Measurements from ENCODE around the gene MTM1. TPM values are rescaled to one million over a fixed set of nuclear protein-coding genes. Genes with fewer than 3 reads are reported as not detected.

MTM1 gene
- total and polyA plus RNA-seq, 4 experiments from 2014 or later = 27.3 to 38.5 (median 35.1) TPM

DNA sequence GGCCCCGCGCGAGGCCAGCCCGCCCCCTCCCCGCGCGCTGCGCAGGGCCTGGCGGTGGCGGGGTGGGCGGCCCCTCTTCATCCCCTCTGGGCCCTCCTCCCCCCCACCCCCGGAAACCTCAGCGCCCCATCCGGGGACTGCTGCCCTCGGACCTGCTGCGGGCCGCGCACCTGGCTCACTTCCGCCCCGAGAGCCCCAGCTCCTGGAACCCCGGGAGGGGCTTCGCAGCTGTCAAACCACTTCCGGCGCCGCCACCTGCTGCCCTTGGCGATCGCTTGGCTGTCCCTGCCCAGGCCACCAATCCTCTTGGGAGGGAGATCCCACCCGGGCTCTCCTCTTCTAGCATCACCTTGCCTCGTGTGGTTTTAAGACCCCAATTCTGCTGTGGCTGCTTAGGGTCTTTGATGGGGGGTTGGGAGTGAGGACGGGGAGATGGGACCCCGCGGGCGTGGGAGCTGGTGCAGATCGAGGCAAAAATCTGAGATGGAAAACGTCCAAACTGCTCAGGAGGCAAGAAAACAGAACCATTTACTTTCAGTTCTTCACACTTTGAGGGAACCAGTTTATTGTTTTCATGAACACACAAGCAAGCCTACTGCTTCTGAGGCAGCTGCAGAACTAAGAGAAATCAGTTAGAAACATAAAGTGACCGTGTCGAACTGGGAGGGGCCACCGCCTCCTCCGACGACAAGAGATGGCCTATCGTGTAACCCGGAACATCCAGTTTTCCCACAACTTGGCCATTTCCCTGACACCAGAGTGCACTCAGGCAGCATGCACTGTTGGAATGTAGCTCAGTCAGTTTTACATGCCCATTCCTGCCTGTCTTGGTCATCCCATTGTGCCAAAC lies 125.5 kb downstream of the MTM1 start:
- Histone ChIP-seq H3K36me3 (ENCODE audit: insufficient read depth, low read length) (no peaks in the 10 kb centered on the region), H3K9me3 (ENCODE audit: control insufficient read depth in 1 of 2, low read length in 2 of 2) (no peaks in the 10 kb centered on the region), H3K27ac (ENCODE audit: low read depth, low read length) (peak overlapping the region; percentile 71), H3K27me3 (ENCODE audit: insufficient read depth, low read length) (no peaks in the 10 kb centered on the region), H3K4me1 (ENCODE audit: insufficient read depth, low read length) (peaks cover 73% of the 10 kb centered on the region), H3K4me3 (ENCODE audit: low read length in 2 of 2) (peak overlapping the region; percentile 47 to 61)
- POLR2A ChIA-PET (ENCODE audit: partially characterized antibody) = interaction anchor here (0.8 to 4.0 kb wide), 13 partner anchors 9 to 1154 kb away, joined by 3 to 28 read pairs (median 7); partner anchors contain the start of genes EOLA2 and MTM1
- H3K4me3 Mint-ChIP-seq = peak overlapping the region; percentile 93 to 98 (median 95)
- intact Hi-C loops (cut with micrococcal nuclease) = loop anchor here (2.0 to 5.0 kb wide), 2 partner anchors 125 to 332 kb away; partner anchors contain the start of genes MAMLD1 and MTM1
- peak overlapping the region; percentile 95 to 99 (median 98) for H3K27ac Mint-ChIP-seq
- no peaks in the 10 kb centered on the region for H3K27me3 Mint-ChIP-seq
- peaks cover 0 to 11% of the 10 kb centered on the region in 2 donors for H3K36me3 Mint-ChIP-seq
- DNase-seq = peak; percentile 53 to 78 (median 61)
- no peaks in the 10 kb centered on the region for H3K9me3 Mint-ChIP-seq
- CTCF ChIA-PET (ENCODE audit: partially characterized antibody) = interaction anchor here (2.2 to 3.5 kb wide), 4 partner anchors 11 to 24 kb away, joined by 11 to 27 read pairs (median 16); no protein-coding TSS in a partner anchor
- H3K4me1 Mint-ChIP-seq = peaks cover 39 to 74% (median 61%) of the 10 kb centered on the region in 4 donors

DNA sequence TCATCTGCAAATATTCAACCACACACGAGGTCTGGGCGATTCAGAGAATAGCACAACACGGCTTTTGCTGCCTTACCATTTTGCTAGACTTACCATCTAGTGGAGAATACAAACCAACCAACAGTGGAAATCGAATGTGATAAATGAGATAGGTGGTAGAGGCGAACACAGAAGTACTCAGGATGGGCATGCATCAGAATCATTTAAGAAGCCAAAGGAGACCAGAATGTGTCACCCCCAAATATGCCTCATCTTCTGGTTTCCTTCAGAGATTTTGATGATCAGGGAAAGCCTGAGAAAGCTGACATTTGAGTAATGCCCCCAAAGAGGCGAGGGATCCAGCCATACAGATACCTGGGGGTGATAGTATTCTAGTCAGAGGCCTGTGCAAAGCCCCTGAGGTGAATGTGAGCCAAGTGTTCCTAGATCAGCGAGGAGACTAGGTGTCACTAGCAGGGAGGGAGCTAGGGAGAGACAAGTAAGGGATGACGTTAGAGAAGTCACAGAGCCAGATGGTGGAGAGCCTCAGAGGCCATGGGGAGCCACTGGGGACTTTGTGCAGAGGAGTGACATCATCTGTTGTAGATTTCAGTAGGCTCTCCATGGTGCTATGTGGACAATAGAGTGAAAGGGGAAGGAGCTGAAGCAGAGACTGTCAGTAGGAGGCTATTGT lies 126.5 kb downstream of the MTM1 start:
- ChIA-PET CTCF (ENCODE audit: partially characterized antibody) (interaction anchor here (1.3 to 3.5 kb wide), 5 partner anchors 11 to 23 kb away, joined by 3 to 27 read pairs (median 15); no protein-coding TSS in a partner anchor), POLR2A (ENCODE audit: partially characterized antibody) (interaction anchor here (1.0 to 4.0 kb wide), 10 partner anchors 8 to 757 kb away, joined by 3 to 28 read pairs (median 8); partner anchors contain the start of genes EOLA2 and MTM1)
- Mint-ChIP-seq H3K36me3 (peaks cover 0 to 14% of the 10 kb centered on the region in 2 donors), H3K27ac (peak overlapping the region; percentile 1 to 99 (median 76)), H3K4me1 (peaks cover 38 to 70% (median 56%) of the 10 kb centered on the region in 4 donors), H3K9me3 (no peaks in the 10 kb centered on the region), H3K4me3 (peak overlapping the region; percentile 57 to 98 (median 94)), H3K27me3 (no peaks in the 10 kb centered on the region)
- peak in 2 of 5 donors; percentile 14 to 57 for DNase-seq
- Histone ChIP-seq H3K27ac (ENCODE audit: low read depth, low read length) (peak overlapping the region; percentile 71), H3K9me3 (ENCODE audit: control insufficient read depth in 1 of 2, low read length in 2 of 2) (no peaks in the 10 kb centered on the region), H3K27me3 (ENCODE audit: insufficient read depth, low read length) (no peaks in the 10 kb centered on the region), H3K4me1 (ENCODE audit: insufficient read depth, low read length) (peaks cover 68% of the 10 kb centered on the region), H3K4me3 (ENCODE audit: low read length in 2 of 2) (peak overlapping the region in 1 of 2 donors; percentile 2), H3K36me3 (ENCODE audit: insufficient read depth, low read length) (no peaks in the 10 kb centered on the region)
- intact Hi-C loops (cut with micrococcal nuclease) = loop anchor here (5.0 kb wide), 1 partner anchor 333 kb away; the partner anchor contains the start of gene MAMLD1

DNA sequence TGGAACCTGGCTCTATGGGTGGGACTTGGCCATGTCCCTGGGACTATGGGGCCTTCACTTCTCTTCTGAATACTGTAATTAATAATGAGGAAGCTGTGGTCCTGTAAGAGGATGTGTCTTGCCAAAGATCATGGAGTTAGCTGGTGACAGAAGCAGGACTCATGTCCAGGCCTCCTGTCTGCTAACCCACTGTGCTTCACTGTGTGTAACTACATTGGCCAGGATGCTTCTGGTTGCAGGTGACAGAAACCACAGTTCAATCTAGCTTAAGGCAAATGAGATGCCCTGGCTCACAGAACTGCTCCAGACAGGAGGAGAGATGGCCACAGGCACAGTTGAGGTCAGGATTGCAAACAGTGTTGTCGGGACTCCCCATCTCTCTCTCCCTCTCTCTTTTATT lies 127.9 kb downstream of the MTM1 start:
- peak in 1 of 5 donors; percentile 7 for DNase-seq
- Mint-ChIP-seq H3K4me3 (peak overlapping the region; percentile 51 to 98 (median 94)), H3K4me1 (peaks cover 37 to 71% (median 51%) of the 10 kb centered on the region in 4 donors), H3K27me3 (no peaks in the 10 kb centered on the region), H3K36me3 (peaks cover 3 to 24% of the 10 kb centered on the region in 2 donors), H3K9me3 (no peaks in the 10 kb centered on the region), H3K27ac (peak overlapping the region; percentile 65 to 97 (median 85))
- Histone ChIP-seq H3K4me1 (ENCODE audit: insufficient read depth, low read length) (peaks cover 63% of the 10 kb centered on the region), H3K4me3 (ENCODE audit: low read length in 2 of 2) (no peak overlapping the region), H3K36me3 (ENCODE audit: insufficient read depth, low read length) (peaks cover 6% of the 10 kb centered on the region), H3K27me3 (ENCODE audit: insufficient read depth, low read length) (no peaks in the 10 kb centered on the region), H3K9me3 (ENCODE audit: control insufficient read depth in 1 of 2, low read length in 2 of 2) (no peaks in the 10 kb centered on the region), H3K27ac (ENCODE audit: low read depth, low read length) (no peak overlapping the region)
- CTCF ChIA-PET (ENCODE audit: partially characterized antibody) = interaction anchor here (0.7 to 3.3 kb wide), 6 partner anchors 13 to 24 kb away, joined by 3 to 16 read pairs (median 3); no protein-coding TSS in a partner anchor
- intact Hi-C loops (cut with micrococcal nuclease) = loop anchor here (2.0 kb wide), 1 partner anchor 18 kb away; no protein-coding TSS in a partner anchor
- POLR2A ChIA-PET (ENCODE audit: partially characterized antibody) = interaction anchor here (0.7 to 1.5 kb wide), 5 partner anchors 10 to 758 kb away, joined by 3 to 5 read pairs (median 3); partner anchors contain the start of gene EOLA2

DNA sequence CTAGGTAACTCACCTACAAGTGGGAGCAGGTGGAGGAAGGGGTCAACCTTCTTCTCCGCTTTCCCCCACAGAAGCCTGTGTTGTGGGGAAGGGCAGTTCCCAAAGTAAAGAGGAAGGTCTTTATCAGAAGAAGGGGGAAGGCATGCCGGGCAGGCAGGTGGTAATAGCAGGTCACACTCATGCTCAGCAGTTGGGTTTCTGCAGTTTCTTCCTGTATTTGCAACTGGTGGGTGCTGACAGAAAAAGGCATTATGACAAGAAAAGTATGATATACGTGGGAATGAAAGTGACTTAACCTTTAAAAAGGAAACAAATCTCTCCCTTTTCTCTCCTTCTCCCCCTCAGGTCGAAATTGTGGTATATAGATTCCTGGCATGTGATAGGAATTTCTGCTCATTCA lies 128.4 kb downstream of the MTM1 start:
- ChIA-PET POLR2A (ENCODE audit: partially characterized antibody) (interaction anchor here (1.1 to 1.5 kb wide), 2 partner anchors 19 to 758 kb away, joined by 4 to 5 read pairs; partner anchors contain the start of gene EOLA2), CTCF (ENCODE audit: partially characterized antibody) (interaction anchor here (1.3 to 3.3 kb wide), 3 partner anchors 13 to 21 kb away, joined by 3 to 16 read pairs (median 13); no protein-coding TSS in a partner anchor)
- Histone ChIP-seq H3K27me3 (ENCODE audit: insufficient read depth, low read length) (no peaks in the 10 kb centered on the region), H3K27ac (ENCODE audit: low read depth, low read length) (no peak overlapping the region), H3K4me1 (ENCODE audit: insufficient read depth, low read length) (peaks cover 58% of the 10 kb centered on the region), H3K36me3 (ENCODE audit: insufficient read depth, low read length) (peaks cover 6% of the 10 kb centered on the region), H3K9me3 (ENCODE audit: control insufficient read depth in 1 of 2, low read length in 2 of 2) (no peaks in the 10 kb centered on the region), H3K4me3 (ENCODE audit: low read length in 2 of 2) (no peak overlapping the region)
- H3K36me3 Mint-ChIP-seq = peaks cover 7 to 27% of the 10 kb centered on the region in 2 donors
- H3K9me3 Mint-ChIP-seq = no peaks in the 10 kb centered on the region
- no peaks in the 10 kb centered on the region for H3K27me3 Mint-ChIP-seq
- intact Hi-C loops (cut with micrococcal nuclease) = loop anchor here (2.0 kb wide), 1 partner anchor 18 kb away; no protein-coding TSS in a partner anchor
- H3K4me1 Mint-ChIP-seq = peaks cover 38 to 70% (median 50%) of the 10 kb centered on the region in 4 donors
- no peak for DNase-seq
- H3K4me3 Mint-ChIP-seq = peak overlapping the region in 7 of 8 donors; percentile 31 to 98 (median 43)
- peak overlapping the region; percentile 2 to 97 (median 28) for H3K27ac Mint-ChIP-seq

DNA sequence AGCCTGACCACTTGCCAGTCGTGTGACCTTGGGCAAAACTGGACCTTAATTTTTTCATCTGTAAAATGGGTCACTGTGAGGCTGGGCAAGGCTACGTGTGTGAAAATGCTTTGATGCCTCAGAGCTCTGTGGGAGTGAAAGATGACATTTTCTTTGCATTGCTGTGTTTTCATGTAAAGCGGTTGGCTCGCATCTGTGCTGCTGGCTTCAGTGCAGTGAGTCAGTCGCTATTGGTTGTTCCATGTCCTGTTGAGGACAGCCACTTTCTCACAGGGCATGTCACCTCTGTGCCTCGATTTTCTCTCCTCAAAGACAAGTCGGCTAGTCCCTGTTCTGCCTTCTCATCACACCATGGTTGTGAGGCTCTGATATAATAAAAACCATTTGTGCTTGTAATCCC lies 129.2 kb downstream of the MTM1 start:
- peaks cover 7 to 24% of the 10 kb centered on the region in 2 donors for H3K36me3 Mint-ChIP-seq
- CTCF ChIA-PET (ENCODE audit: partially characterized antibody) = interaction anchor here (0.9 kb wide), 1 partner anchor 14 kb away, joined by 4 read pairs; no protein-coding TSS in a partner anchor
- intact Hi-C loops (cut with micrococcal nuclease) = loop anchor here (2.0 kb wide), 1 partner anchor 17 kb away; no protein-coding TSS in a partner anchor
- DNase-seq = no peak
- POLR2A ChIA-PET (ENCODE audit: partially characterized antibody) = no interaction called here
- H3K27me3 ChIP-seq (ENCODE audit: insufficient read depth, low read length) = no peaks in the 10 kb centered on the region
- H3K4me3 ChIP-seq (ENCODE audit: low read length in 2 of 2) = no peak overlapping the region
- no peak overlapping the region for H3K27ac ChIP-seq (ENCODE audit: low read depth, low read length)
- H3K9me3 ChIP-seq (ENCODE audit: control insufficient read depth in 1 of 2, low read length in 2 of 2) = no peaks in the 10 kb centered on the region
- peak overlapping the region; percentile 19 to 93 (median 50) for H3K4me3 Mint-ChIP-seq
- H3K36me3 ChIP-seq (ENCODE audit: insufficient read depth, low read length) = peaks cover 6% of the 10 kb centered on the region
- H3K27me3 Mint-ChIP-seq = no peaks in the 10 kb centered on the region
- H3K9me3 Mint-ChIP-seq = no peaks in the 10 kb centered on the region
- peaks cover 38 to 63% (median 46%) of the 10 kb centered on the region in 4 donors for H3K4me1 Mint-ChIP-seq
- peaks cover 51% of the 10 kb centered on the region for H3K4me1 ChIP-seq (ENCODE audit: insufficient read depth, low read length)
- peak overlapping the region; percentile 19 to 97 (median 81) for H3K27ac Mint-ChIP-seq

DNA sequence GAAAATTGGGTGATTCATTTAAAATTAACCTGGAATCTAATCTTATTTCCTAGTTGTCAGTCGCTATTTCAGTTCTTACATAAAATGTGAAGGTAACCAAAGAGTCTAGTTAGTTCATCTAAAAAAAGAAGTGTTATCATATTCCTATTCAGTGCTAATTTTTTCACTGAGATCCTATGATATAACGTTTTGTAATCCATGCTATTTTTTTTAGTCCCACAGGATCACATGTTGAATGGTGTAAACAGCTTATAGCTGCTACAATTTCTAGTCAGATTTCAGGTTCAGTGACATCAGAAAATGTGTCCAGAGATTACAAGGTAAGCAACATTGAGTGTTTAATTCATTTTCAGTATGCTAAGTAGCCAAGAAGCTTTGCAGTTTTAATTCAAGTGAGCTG lies 130.6 kb downstream of the MTM1 start:
- Mint-ChIP-seq H3K27me3 (no peaks in the 10 kb centered on the region), H3K9me3 (no peaks in the 10 kb centered on the region), H3K4me3 (no peak overlapping the region), H3K4me1 (peaks cover 42 to 65% (median 53%) of the 10 kb centered on the region in 4 donors), H3K27ac (no peak overlapping the region), H3K36me3 (peaks cover 7 to 31% of the 10 kb centered on the region in 2 donors)
- POLR2A ChIA-PET (ENCODE audit: partially characterized antibody) = interaction anchor here (1.6 kb wide), 1 partner anchor 12 kb away, joined by 3 read pairs; no protein-coding TSS in a partner anchor
- Histone ChIP-seq H3K27ac (ENCODE audit: low read depth, low read length) (no peak overlapping the region), H3K36me3 (ENCODE audit: insufficient read depth, low read length) (peaks cover 6% of the 10 kb centered on the region), H3K4me1 (ENCODE audit: insufficient read depth, low read length) (peaks cover 57% of the 10 kb centered on the region), H3K27me3 (ENCODE audit: insufficient read depth, low read length) (no peaks in the 10 kb centered on the region), H3K4me3 (ENCODE audit: low read length in 2 of 2) (no peak overlapping the region), H3K9me3 (ENCODE audit: control insufficient read depth in 1 of 2, low read length in 2 of 2) (no peaks in the 10 kb centered on the region)
- intact Hi-C loops (cut with micrococcal nuclease) = no loop called here
- CTCF ChIA-PET (ENCODE audit: partially characterized antibody) = interaction anchor here (1.2 to 2.4 kb wide), 3 partner anchors 15 to 18 kb away, joined by 5 to 13 read pairs (median 5); no protein-coding TSS in a partner anchor
- DNase-seq = no peak
